Measurements from ENCODE around the gene CD3E.

- TF ChIP-seq EZH2 (IDR thresholded peaks at IDR 0.05; ENCODE audit: insufficient read depth, poor library complexity, severe bottlenecking) (no peak), EZH2phosphoT487 (IDR thresholded peaks at IDR 0.05; ENCODE audit: insufficient read depth, low read depth) (no peak)
Observed at GRCh38 chr11:118263112-118263511, 41.4 kb upstream of the CD3E start.
